Measurements from ENCODE around the gene POLD3.

DNA sequence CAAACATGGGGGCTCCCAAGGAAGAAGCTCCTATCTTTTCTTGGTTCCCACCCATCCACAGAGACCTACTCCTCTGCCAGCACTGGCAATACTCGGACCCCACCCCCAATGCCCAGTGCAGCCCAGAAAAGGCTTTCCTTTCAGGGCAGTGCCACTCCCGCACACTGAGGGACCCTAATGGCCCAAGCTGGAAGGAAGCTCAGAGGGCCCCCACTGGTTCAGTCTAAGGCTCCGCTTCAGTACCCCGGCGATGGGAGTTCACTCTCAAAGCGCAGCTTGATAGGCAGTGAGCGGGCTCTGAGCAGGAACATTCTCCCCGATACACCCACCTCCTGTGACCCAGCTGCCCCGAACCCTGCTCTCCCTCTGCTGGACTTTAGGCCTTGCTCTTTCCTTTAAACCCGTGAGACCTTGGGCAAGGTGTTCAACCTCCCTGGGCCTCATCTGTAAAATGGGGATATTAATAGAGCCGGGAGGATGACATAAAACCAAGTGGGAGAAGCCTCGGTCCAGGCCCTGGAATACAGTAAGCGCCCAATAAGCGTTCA, 90.4 kb downstream of the POLD3 start:
- TF ChIP-seq, protein P1, sequence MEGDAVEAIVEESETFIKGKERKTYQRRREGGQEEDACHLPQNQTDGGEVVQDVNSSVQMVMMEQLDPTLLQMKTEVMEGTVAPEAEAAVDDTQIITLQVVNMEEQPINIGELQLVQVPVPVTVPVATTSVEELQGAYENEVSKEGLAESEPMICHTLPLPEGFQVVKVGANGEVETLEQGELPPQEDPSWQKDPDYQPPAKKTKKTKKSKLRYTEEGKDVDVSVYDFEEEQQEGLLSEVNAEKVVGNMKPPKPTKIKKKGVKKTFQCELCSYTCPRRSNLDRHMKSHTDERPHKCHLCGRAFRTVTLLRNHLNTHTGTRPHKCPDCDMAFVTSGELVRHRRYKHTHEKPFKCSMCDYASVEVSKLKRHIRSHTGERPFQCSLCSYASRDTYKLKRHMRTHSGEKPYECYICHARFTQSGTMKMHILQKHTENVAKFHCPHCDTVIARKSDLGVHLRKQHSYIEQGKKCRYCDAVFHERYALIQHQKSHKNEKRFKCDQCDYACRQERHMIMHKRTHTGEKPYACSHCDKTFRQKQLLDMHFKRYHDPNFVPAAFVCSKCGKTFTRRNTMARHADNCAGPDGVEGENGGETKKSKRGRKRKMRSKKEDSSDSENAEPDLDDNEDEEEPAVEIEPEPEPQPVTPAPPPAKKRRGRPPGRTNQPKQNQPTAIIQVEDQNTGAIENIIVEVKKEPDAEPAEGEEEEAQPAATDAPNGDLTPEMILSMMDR (IDR thresholded peaks at IDR 0.05; ENCODE audit: low read depth, low read length) = no peak
- TF ChIP-seq, protein P2, sequence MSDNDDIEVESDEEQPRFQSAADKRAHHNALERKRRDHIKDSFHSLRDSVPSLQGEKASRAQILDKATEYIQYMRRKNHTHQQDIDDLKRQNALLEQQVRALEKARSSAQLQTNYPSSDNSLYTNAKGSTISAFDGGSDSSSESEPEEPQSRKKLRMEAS (IDR thresholded peaks at IDR 0.05; ENCODE audit: low read depth, low read length) = no peak
- no peak for TF ChIP-seq POLR2A (IDR thresholded peaks at IDR 0.05; ENCODE audit: extremely low read depth, insufficient read length)

Data from NB4 (cell line).